Nephron (organoid): ENCODE data around the gene SELENOW.
"Not testable (repeated sequence)": the region's sequence is repeated elsewhere in the genome, so short reads cannot be mapped to it uniquely, and the experiment has no call there.

Source experiments
- H3K27ac Mint-ChIP-seq, 3 experiments: 2 replicates each; pipeline ENCODE4 v1.8.0; 2020; ENCODE audit warnings: mixed read lengths in 3 of 3, mild to moderate bottlenecking in 2 of 3, moderate library complexity in 1 of 3
- H3K27me3 Mint-ChIP-seq: 2 replicates; pipeline ENCODE4 v1.8.0; 2021; ENCODE audit warnings: low read depth, mild to moderate bottlenecking, moderate library complexity, mixed read lengths
- H3K36me3 Mint-ChIP-seq: 2 replicates; pipeline ENCODE4 v1.8.0; 2020; ENCODE audit warnings: low read depth, mixed read lengths
- H3K4me1 Mint-ChIP-seq: 2 replicates; pipeline ENCODE4 v1.8.0; 2020; ENCODE audit warnings: mixed read lengths
- H3K4me3 Mint-ChIP-seq, 3 experiments: 2 replicates each; pipeline ENCODE4 v1.8.0; 2020; ENCODE audit warnings: mild to moderate bottlenecking in 3 of 3, mixed read lengths in 3 of 3, moderate library complexity in 2 of 3
- H3K9me3 Mint-ChIP-seq: 2 replicates; pipeline ENCODE4 v1.8.0; 2020; ENCODE audit warnings: mixed read lengths
- TF ChIP-seq, protein P1 (sequence below), 3 experiments: fragments of 200-600 bp; sonication (generic); IDR thresholded peaks; one replicate each; pipeline ENCODE4 v1.5.0; 2021; ENCODE audit warnings: antibody characterized with exemption in 3 of 3; ENCODE audit not compliant: unreplicated experiment in 3 of 3

The SELENOW gene

DNA sequence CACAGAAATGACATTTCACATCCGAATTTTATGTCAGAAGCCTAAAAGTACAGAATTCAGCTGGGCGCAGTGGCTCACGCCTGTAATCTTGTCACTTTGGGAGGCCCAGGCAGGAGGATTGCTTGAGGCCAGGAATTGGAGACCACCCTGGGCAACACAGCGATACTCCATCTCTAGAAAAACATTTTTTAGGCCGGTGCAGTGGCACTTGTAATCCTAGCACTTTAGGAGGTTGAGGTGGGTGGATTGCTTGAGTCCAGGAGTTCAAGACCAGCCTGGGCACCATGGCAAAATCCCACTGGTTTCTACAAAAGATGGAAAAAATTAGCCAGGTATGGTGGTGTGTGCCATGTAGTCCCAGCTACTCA is 17.9 kb upstream of the SELENOW start:
- Mint-ChIP-seq H3K4me3 (no peak overlapping the region), H3K9me3 (no peaks in the 10 kb centered on the region), H3K36me3 (peaks cover 30% of the 10 kb centered on the region), H3K27me3 (peaks cover 4% of the 10 kb centered on the region), H3K4me1 (no peaks in the 10 kb centered on the region), H3K27ac (no peak overlapping the region)
- TF ChIP-seq, protein P1, sequence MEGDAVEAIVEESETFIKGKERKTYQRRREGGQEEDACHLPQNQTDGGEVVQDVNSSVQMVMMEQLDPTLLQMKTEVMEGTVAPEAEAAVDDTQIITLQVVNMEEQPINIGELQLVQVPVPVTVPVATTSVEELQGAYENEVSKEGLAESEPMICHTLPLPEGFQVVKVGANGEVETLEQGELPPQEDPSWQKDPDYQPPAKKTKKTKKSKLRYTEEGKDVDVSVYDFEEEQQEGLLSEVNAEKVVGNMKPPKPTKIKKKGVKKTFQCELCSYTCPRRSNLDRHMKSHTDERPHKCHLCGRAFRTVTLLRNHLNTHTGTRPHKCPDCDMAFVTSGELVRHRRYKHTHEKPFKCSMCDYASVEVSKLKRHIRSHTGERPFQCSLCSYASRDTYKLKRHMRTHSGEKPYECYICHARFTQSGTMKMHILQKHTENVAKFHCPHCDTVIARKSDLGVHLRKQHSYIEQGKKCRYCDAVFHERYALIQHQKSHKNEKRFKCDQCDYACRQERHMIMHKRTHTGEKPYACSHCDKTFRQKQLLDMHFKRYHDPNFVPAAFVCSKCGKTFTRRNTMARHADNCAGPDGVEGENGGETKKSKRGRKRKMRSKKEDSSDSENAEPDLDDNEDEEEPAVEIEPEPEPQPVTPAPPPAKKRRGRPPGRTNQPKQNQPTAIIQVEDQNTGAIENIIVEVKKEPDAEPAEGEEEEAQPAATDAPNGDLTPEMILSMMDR (IDR thresholded peaks at IDR 0.05; ENCODE audit: unreplicated experiment in 3 of 3), result no peak

DNA sequence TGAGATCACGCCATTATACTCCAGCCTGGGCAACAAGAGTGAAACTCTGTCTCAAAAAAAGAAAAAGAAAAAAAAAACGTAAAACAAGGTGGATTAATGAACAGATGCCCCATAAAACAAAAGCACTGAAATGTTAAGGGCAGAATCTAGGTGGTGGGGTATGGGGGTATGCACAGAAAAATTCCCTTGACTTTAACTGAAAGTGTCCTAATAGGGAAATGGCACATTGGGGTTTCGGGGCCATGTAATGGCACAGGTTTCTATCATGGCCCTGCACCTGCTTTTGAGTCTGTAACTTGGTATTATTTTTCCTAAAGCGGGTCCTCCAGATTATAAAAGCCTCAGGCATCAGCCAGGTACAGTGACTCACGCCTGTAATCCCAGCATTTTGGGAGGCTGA is 16.9 kb upstream of the SELENOW start:
- H3K27ac Mint-ChIP-seq, result no peak overlapping the region
- no peak overlapping the region for H3K4me3 Mint-ChIP-seq
- H3K4me1 Mint-ChIP-seq, result no peaks in the 10 kb centered on the region
- TF ChIP-seq, protein P1 (IDR thresholded peaks at IDR 0.05; ENCODE audit: unreplicated experiment in 3 of 3), result no peak
- peaks cover 4% of the 10 kb centered on the region for H3K27me3 Mint-ChIP-seq
- peaks cover 29% of the 10 kb centered on the region for H3K36me3 Mint-ChIP-seq
- H3K9me3 Mint-ChIP-seq, result no peaks in the 10 kb centered on the region

DNA sequence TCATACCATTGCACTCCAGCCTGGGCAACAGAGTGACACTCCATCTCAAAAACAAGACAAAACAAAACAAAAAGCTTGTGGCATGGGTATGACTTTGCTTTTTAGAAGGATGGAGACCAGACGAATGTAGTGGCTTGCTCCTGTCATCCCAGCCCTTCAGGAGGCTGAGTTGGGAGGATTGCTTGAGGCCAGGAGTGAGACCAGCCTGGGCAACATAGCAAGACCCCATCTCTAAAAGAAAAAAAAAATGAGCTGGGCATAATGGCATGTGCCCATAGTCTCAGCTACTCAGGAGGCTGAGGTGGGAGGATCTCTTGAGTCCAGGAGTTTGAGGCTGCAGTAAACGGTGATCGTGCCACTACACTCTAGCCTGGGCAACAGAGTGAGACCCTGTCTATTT is 16.4 kb upstream of the SELENOW start:
- Mint-ChIP-seq H3K4me1 (no peaks in the 10 kb centered on the region), H3K27ac (no peak overlapping the region), H3K4me3 (no peak overlapping the region), H3K27me3 (peaks cover 7% of the 10 kb centered on the region), H3K36me3 (peaks cover 23% of the 10 kb centered on the region), H3K9me3 (no peaks in the 10 kb centered on the region)
- TF ChIP-seq, protein P1 (IDR thresholded peaks at IDR 0.05; ENCODE audit: unreplicated experiment in 3 of 3), result no peak

DNA sequence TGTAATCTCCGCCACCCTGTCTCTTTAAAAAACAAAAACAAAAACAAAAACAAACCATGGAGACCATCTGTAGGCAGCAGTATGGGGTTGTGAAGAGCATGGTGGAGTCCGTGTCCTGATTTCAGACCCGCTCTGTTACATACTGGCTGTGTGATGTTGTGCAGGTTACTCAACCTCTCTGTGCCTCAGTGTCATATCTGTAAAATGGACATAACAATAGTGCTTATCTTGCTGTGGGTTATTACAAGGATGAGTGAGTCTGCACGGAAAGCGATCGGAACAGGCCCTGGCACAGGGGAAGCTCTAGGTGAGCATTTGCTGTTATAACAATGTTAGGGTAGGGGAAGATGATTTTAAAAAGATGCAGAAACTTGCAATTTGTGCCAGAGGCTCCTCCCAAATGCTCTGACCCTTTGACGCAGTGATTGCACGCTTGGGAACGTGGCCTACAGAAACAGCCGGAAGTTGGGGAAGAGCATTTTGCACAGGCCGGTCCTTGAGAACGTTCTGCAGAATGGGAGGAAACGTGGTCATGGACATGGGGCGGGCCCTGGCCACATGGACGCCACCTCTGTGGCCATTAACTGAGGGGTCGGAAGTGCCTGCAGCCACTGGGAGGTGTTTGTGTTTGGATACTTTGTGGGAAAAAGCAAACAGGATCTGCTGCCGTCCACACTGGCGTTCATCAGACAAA is 15.7 kb upstream of the SELENOW start:
- Mint-ChIP-seq H3K4me3 (no peak overlapping the region), H3K9me3 (no peaks in the 10 kb centered on the region), H3K4me1 (no peaks in the 10 kb centered on the region), H3K36me3 (peaks cover 17% of the 10 kb centered on the region), H3K27me3 (peaks cover 9% of the 10 kb centered on the region), H3K27ac (peak overlapping the region in 1 of 3 experiments; percentile 26)
- TF ChIP-seq, protein P1 (IDR thresholded peaks at IDR 0.05; ENCODE audit: unreplicated experiment in 3 of 3), result no peak

DNA sequence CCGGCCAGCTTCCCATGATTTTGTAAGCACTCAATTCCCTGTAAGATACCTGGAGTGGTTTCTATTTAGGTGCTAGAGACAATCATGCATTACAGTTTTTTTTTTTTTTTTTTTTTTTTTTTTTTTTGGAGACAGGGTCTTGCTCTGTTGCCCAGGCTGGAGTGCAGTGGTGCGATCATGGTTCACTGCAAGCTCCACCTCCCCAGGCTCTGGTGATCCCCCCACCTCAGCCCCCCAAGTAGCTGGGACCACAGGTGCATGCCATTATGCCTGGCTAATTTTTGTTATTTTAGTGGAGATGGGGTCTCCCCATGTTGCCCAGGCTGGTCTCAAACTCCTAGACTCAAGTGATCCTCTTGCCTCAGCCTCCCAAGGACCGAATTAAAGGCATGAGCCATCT is 13.8 kb upstream of the SELENOW start:
- not testable (repeated sequence) for H3K36me3 Mint-ChIP-seq, H3K27ac Mint-ChIP-seq, H3K4me1 Mint-ChIP-seq, H3K27me3 Mint-ChIP-seq, H3K4me3 Mint-ChIP-seq, H3K9me3 Mint-ChIP-seq

DNA sequence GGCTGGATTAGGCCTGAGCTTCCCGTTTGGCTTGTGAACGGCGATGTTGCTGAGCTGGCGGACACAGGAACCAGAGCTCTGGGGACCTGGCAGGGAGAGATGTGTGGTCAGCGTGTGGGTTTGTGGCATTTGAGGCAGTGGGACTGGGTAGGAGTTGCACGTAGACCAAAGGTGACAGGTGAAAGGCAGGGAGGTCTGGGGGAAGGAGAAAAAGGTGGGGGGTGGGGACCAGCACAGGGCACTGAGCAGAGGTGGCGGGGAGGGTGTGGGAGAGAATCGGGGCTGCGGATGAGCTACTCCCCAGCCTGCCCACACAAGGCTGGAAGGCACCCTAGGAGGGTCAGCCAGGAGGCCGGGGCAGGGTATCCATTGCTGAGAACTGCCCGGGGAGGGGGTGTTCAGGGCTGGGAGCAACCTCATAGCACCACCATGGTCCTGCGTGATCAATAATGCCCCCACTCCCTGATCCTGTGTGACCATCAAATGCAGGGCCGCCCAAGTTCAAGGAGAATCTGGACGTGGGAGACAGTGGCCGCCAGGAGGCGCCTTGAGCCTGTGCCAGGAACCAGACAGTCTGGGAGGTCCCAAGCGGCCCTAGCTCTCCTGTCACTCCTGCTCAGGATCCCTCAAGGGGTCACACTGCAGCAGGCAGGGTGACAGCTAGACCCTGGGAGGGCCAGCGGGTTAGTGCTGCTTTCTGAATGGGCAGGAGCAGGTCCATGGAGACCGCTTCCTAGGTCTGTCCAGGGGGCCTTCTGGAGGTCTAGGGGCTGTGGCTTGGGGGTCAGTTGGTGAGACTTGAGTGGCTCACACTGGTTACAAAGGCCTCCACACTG is 12.8 kb upstream of the SELENOW start:
- peaks cover 9% of the 10 kb centered on the region for H3K27me3 Mint-ChIP-seq
- no peaks in the 10 kb centered on the region for H3K4me1 Mint-ChIP-seq
- no peak overlapping the region for H3K4me3 Mint-ChIP-seq
- H3K27ac Mint-ChIP-seq, result no peak overlapping the region
- no peaks in the 10 kb centered on the region for H3K9me3 Mint-ChIP-seq
- TF ChIP-seq, protein P1 (IDR thresholded peaks at IDR 0.05; ENCODE audit: unreplicated experiment in 3 of 3), result peak; percentile 64 to 70 (median 69)
- no peaks in the 10 kb centered on the region for H3K36me3 Mint-ChIP-seq
